Choroid plexus epithelial cell (primary cell): ENCODE measurements around the gene TFR2.

Experiments
- DNase-seq: peaks from one replicate; pipeline ENCODE4 v3.0.0-alpha.2; 2010; ENCODE audit warnings: low read depth
- H3K4me3 ChIP-seq: 2 replicates; pipeline ENCODE4 v1.5.1; 2011; ENCODE audit warnings: low read depth, mild to moderate bottlenecking, control low read depth, low read length, moderate library complexity
- TF ChIP-seq, protein P1 (sequence below): conservative IDR thresholded peaks from 2 replicates; pipeline ENCODE4 v1.5.1; 2011; ENCODE audit warnings: low read depth, mild to moderate bottlenecking, control low read depth, inconsistent platforms, low read length, moderate library complexity

Gene TFR2

DNA sequence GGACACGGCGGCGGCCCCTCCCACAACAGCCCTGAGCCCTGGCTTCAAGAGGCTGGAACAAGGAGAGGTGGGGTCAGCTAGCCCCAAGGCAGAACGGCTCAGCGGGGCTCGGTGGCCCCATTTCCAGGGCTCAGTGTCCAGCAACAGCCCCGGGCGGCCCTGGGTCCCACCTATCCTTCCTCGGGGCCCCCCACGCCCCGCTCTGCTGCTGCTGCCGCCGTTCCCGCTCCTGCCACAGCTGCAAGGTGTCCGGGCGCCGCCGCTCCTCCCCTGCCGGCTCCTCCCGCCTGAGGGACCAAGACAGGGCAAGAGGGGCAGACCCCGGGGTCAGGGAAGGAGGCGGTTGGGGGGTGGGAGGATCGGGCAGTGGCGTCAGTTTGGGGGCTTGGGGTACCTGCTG, 64.2 kb downstream of the TFR2 start:
- no peak overlapping the region for H3K4me3 ChIP-seq
- no peak for DNase-seq
- TF ChIP-seq, protein P1, sequence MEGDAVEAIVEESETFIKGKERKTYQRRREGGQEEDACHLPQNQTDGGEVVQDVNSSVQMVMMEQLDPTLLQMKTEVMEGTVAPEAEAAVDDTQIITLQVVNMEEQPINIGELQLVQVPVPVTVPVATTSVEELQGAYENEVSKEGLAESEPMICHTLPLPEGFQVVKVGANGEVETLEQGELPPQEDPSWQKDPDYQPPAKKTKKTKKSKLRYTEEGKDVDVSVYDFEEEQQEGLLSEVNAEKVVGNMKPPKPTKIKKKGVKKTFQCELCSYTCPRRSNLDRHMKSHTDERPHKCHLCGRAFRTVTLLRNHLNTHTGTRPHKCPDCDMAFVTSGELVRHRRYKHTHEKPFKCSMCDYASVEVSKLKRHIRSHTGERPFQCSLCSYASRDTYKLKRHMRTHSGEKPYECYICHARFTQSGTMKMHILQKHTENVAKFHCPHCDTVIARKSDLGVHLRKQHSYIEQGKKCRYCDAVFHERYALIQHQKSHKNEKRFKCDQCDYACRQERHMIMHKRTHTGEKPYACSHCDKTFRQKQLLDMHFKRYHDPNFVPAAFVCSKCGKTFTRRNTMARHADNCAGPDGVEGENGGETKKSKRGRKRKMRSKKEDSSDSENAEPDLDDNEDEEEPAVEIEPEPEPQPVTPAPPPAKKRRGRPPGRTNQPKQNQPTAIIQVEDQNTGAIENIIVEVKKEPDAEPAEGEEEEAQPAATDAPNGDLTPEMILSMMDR, result no peak

- DNase-seq, result no peak
- TF ChIP-seq, protein P1, result no peak
Observed at GRCh38 chr7:100576384-100576993, 64.9 kb downstream of the TFR2 start.

GRCh38 chr7:100575746-100576383, 65.5 kb downstream of the TFR2 start:
- TF ChIP-seq, protein P1, result no peak
- H3K4me3 ChIP-seq, result no peak overlapping the region
- no peak for DNase-seq

More at GRCh38 chr7:100576384-100576993, 64.9 kb downstream of the TFR2 start:
- H3K4me3 ChIP-seq, result no peak overlapping the region

GRCh38 chr7:100575206-100575631, 66.1 kb downstream of the TFR2 start:
- DNase-seq, result no peak
- H3K4me3 ChIP-seq, result no peak overlapping the region
- TF ChIP-seq, protein P1, result no peak

DNA sequence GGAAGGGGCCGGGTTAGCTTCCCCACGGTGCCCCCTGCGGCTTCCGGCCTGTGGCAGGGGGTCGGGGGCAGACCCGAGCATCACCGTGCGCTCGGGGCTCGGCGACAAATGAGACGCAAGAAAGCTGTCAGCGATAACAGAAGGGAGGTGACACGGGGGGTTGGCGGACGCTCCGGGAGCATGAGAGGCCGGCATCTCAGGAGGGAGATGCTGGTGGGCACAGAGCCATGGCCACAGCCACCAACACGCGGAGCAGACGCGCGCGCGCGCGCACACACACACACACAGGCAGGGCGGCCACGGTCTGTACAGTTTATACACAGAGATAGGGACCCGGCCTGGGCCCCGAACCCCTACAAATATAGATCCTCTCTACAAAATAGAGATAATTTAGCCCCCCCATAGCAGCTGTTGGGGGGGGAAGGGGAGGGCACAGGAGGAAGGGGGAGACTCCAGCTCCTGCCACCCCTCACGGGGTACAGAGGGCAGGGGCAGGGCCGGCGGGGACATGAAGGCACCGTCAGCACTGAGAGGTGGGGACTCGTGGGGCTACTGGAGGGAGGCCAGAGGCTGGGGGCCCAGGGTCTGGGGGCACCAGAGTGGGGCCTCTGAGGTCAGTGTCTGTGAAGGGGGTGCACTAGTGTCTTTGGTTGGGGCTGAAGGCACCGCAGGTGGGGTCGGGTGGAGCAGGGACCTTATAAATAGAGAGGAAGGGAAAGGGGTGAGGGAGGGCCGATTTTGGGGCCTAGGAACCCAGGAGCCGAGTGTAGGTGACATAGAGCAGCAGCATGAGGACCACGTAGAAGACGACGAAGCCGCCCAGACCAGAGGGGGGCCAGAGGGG, 66.8 kb downstream of the TFR2 start:
- DNase-seq, result no peak
- no peak overlapping the region for H3K4me3 ChIP-seq
- TF ChIP-seq, protein P1, result no peak

- no peak within 1 kb of the TSS for H3K4me3 ChIP-seq
- TF ChIP-seq, protein P1, result peak; percentile 7
- DNase-seq, result no peak
Observed at GRCh38 chr7:100573691-100574361, 67.5 kb downstream of the TFR2 start, which contains the start of gene SAP25. Gene SAP25 (minus strand): TSS chr7:100573900. CDS start chr7:100573742, 158 bp downstream.
